Measurements from ENCODE around the gene NDUFS7. TPM values are rescaled to one million over a fixed set of nuclear protein-coding genes. Genes with fewer than 3 reads are reported as not detected.

NDUFS7 gene
- total RNA-seq = 83.7 TPM

DNA sequence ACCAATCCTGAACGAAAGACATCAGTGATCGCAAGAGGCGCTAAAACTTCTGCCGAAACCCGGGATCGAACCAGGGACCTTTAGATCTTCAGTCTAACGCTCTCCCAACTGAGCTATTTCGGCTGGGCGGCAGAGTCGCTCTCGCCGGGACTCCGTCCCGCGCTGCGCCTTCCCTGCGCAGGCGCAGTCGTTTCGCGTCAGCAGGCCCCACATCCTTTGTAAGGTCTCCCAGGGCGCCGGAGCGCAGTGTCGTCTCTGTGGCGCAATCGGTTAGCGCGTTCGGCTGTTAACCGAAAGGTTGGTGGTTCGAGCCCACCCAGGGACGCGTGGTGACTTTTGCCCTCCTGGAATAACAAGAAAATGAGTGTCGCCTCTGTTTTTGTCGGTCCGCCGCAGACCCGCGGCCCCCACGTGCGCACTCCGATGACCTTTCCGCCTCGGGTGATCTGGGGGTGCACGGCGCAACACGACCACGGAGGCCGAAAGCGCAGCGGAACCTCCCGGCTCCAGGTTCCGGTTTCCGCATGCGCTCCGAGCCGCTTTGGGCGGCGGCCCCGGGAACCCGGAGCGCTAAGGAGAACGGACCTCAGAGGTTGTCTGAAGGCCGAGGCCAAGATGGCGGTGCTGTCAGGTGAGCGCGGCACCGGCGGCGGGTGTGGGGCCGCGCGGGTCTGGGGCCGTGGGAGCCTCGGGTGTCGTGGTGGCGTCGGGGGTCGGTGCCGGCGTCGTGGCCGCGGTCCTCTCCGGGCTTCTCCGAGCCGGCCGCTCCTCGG is at the start of gene NDUFS7:
Gene NDUFS7, plus strand, starts transcription at position 596 of the 773 bp plus-strand sequence. Its CDS starts 20 bp downstream, at position 616.

DNA sequence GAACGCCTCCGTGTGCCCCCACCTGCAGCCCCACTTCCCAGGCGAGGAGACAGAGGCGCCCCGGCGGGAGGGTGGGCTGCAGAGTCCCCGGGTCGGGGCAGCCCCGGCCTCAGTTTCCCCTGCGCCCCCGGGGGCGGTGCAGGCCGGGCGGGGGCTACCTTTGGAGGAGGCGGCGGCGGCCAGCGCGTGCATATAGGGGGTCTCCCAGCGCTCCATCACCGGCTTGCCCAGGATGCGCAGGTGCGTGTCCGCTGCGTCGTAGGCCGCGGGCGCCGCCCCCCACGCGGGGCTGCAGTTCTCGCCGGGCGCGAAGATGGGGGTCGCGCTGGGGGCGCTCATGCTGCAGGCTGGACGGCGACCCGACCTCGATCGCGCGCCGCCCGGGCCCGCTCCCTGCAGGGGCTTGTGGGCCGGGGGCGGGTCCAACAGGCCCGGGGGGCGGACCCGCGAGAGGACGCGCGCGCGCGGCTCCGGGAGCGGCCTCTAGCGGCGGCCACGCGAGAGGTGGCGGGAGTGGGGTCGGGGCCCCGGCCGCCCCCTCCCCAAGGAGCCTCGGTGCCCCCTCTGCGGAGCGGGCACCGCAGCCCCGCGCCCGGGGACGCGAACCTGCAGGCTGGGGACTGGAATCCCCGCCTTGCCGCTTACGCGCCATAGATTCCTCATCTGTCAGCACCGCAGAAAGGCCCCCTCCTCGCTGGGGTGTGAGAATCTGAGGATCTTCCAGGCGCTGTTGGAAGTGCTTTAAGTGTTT is 17.6 kb downstream of the NDUFS7 start, which contains the start of gene GAMT:
Gene GAMT, minus strand, starts transcription at position 405 of the 751 bp plus-strand sequence. Its CDS starts 66 bp downstream, at position 339.

DNA sequence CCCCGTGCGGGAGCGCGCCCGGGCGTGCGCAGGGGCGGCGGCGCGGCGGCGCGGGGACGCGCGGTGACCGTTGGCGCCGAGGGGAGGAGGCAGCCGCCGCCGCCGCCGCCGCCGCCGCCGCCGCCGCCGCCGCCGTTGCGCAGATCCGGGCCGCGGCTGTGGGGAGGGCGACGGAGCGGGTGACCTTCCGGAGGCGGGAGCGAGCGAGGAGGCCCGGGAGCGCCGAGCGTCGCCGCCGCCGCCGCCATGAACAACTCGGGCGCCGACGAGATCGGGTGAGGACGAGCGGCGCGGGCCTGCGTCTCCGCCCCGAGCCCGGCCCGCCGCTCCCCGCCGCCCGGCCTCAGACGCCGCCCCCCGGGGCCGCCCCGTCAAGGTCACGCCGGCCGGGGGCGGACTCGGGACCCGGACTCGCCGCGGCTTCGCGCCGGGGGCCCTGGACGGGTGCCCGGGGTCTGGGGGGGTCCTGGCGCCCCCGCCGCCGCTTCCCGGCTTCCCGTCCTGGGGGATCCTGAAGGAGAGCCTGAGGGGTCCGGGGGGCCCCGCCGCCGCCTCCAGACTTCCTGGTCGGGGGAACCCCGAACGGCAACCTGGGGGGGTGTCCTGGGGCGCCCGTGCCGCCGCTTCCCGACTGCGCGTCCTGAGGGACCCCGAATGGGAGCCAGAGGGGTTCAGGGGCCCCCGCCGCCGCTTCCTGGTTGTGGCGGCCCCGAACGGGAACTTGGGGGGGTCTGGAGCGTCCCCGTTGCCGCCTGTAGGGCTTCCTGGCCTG is 24.0 kb downstream of the NDUFS7 start, which contains the start of gene DAZAP1:
Gene DAZAP1, plus strand, starts transcription at position 59 of the 772 bp plus-strand sequence. Its CDS starts 188 bp downstream, at position 247.

GRCh38 chr19:1438035-1438932 is 54.6 kb downstream of the NDUFS7 start, which contains the start of gene RPS15:
RPS15 (plus strand) TSS chr19:1438396; CDS start chr19:1438426, 30 bp downstream.

Other genes with a start within 250 kb of the NDUFS7 start
- gene SBNO2, start 209.6 kb upstream of the NDUFS7 start, total RNA-seq = 26.6 TPM
- 78.9 TPM for gene STK11, start 178.1 kb upstream of the NDUFS7 start, total RNA-seq
- 2.3 TPM for gene CBARP, start 145.9 kb upstream of the NDUFS7 start, total RNA-seq
- 73.6 TPM for gene ATP5F1D, start 142.2 kb upstream of the NDUFS7 start, total RNA-seq
- gene MIDN, start 135.3 kb upstream of the NDUFS7 start, total RNA-seq = 40.8 TPM
- 748 TPM for gene CIRBP, start 114.6 kb upstream of the NDUFS7 start, total RNA-seq
- gene FAM174C, start 108.4 kb upstream of the NDUFS7 start, total RNA-seq = 16.6 TPM
- gene EFNA2, start 98.0 kb upstream of the NDUFS7 start, total RNA-seq = 2.9 TPM
- gene GAMT, start 17.6 kb downstream of the NDUFS7 start, total RNA-seq = 63.8 TPM
- gene DAZAP1, start 23.7 kb downstream of the NDUFS7 start, total RNA-seq = 59.6 TPM
- gene RPS15, start 54.5 kb downstream of the NDUFS7 start, total RNA-seq = 697 TPM
- gene APC2, start 66.2 kb downstream of the NDUFS7 start, total RNA-seq = 1.7 TPM
- gene C19orf25, start 95.3 kb downstream of the NDUFS7 start, total RNA-seq = 37.7 TPM
- gene PCSK4, start 106.4 kb downstream of the NDUFS7 start, total RNA-seq = 9.4 TPM
- gene REEP6, start 107.3 kb downstream of the NDUFS7 start, total RNA-seq = 4.0 TPM
- 2.7 TPM for gene ADAMTSL5, start 129.1 kb downstream of the NDUFS7 start, total RNA-seq
- gene PLK5, start 140.2 kb downstream of the NDUFS7 start, total RNA-seq = 0.12 TPM
- gene MEX3D, start 184.4 kb downstream of the NDUFS7 start, total RNA-seq = 52.7 TPM
- 74.8 TPM for gene MBD3, start 209.0 kb downstream of the NDUFS7 start, total RNA-seq
- gene UQCR11, start 221.6 kb downstream of the NDUFS7 start, total RNA-seq = 49.7 TPM